ENCODE measurements around the gene KYAT1.
"Not testable (repeated sequence)": the region's sequence is repeated elsewhere in the genome, so short reads cannot be mapped to it uniquely, and the experiment has no call there.

KYAT1 gene

GRCh38 chr9:128854454-128854853, 27.3 kb downstream of the KYAT1 start:
- not testable (repeated sequence) for H3K4me1 ChIP-seq (ENCODE audit: control insufficient read depth, insufficient read depth, low read length, poor library complexity, severe bottlenecking); H3K9me3 ChIP-seq (ENCODE audit: control insufficient read depth, low read length); H3K27ac ChIP-seq (ENCODE audit: low read depth, low read length, severe bottlenecking); H3K4me3 ChIP-seq (ENCODE audit: extremely low read depth, insufficient read depth, low read length, poor library complexity, severe bottlenecking); H3K36me3 ChIP-seq (ENCODE audit: control insufficient read depth, insufficient read depth, low read length)
- WGBS, 2 experiments (ENCODE audit: insufficient coverage in 2 of 2) = 100% methylated on average over 3 of the region's 6 CpGs

GRCh38 chr9:128852646-128853045, 29.1 kb downstream of the KYAT1 start:
- not testable (repeated sequence) for H3K36me3 ChIP-seq (ENCODE audit: control insufficient read depth, insufficient read depth, low read length)
- peaks cover 12% of the 10 kb centered on the region for H3K9me3 ChIP-seq (ENCODE audit: control insufficient read depth, low read length)
- WGBS, 2 experiments (ENCODE audit: insufficient coverage in 2 of 2) = 100% methylated on average over 1 of the region's 2 CpGs; no CpG with 5 or more reads in 1 of the 2 experiments

GRCh38 chr9:128851779-128852600, 29.8 kb downstream of the KYAT1 start:
- H3K9me3 ChIP-seq (ENCODE audit: control insufficient read depth, low read length) = peaks cover 13% of the 10 kb centered on the region
- not testable (repeated sequence) for H3K36me3 ChIP-seq (ENCODE audit: control insufficient read depth, insufficient read depth, low read length); H3K4me3 ChIP-seq (ENCODE audit: extremely low read depth, insufficient read depth, low read length, poor library complexity, severe bottlenecking); H3K27ac ChIP-seq (ENCODE audit: low read depth, low read length, severe bottlenecking); H3K4me1 ChIP-seq (ENCODE audit: control insufficient read depth, insufficient read depth, low read length, poor library complexity, severe bottlenecking)
- 85 to 95% methylated on average over 4 to 5 of the region's 10 CpGs for WGBS, 2 experiments (ENCODE audit: insufficient coverage in 2 of 2)

More at GRCh38 chr9:128852646-128853045, 29.1 kb downstream of the KYAT1 start:
- not testable (repeated sequence) for H3K27ac ChIP-seq (ENCODE audit: low read depth, low read length, severe bottlenecking); H3K4me1 ChIP-seq (ENCODE audit: control insufficient read depth, insufficient read depth, low read length, poor library complexity, severe bottlenecking); H3K4me3 ChIP-seq (ENCODE audit: extremely low read depth, insufficient read depth, low read length, poor library complexity, severe bottlenecking)

GRCh38 chr9:128851024-128851423, 30.7 kb downstream of the KYAT1 start:
- H3K36me3 ChIP-seq (ENCODE audit: control insufficient read depth, insufficient read depth, low read length); H3K4me1 ChIP-seq (ENCODE audit: control insufficient read depth, insufficient read depth, low read length, poor library complexity, severe bottlenecking); H3K27ac ChIP-seq (ENCODE audit: low read depth, low read length, severe bottlenecking); H3K4me3 ChIP-seq (ENCODE audit: extremely low read depth, insufficient read depth, low read length, poor library complexity, severe bottlenecking): not testable (repeated sequence)
- WGBS, 2 experiments (ENCODE audit: insufficient coverage in 2 of 2) = 100% methylated on average over 4 to 8 of the region's 10 CpGs
- H3K9me3 ChIP-seq (ENCODE audit: control insufficient read depth, low read length) = peaks cover 13% of the 10 kb centered on the region

- peaks cover 13% of the 10 kb centered on the region for H3K9me3 ChIP-seq (ENCODE audit: control insufficient read depth, low read length)
- 83 to 100% methylated on average over 1 of the region's 1 CpG for WGBS, 2 experiments (ENCODE audit: insufficient coverage in 2 of 2)
- peaks cover 3% of the 10 kb centered on the region for H3K36me3 ChIP-seq (ENCODE audit: control insufficient read depth, insufficient read depth, low read length)
- H3K4me1 ChIP-seq (ENCODE audit: control insufficient read depth, insufficient read depth, low read length, poor library complexity, severe bottlenecking) = no peaks in the 10 kb centered on the region
- no peak overlapping the region for H3K27ac ChIP-seq (ENCODE audit: low read depth, low read length, severe bottlenecking)
- no peak overlapping the region for H3K4me3 ChIP-seq (ENCODE audit: extremely low read depth, insufficient read depth, low read length, poor library complexity, severe bottlenecking)
These were observed 33.9 kb downstream of the KYAT1 start for GRCh38 chr9:128847803-128848202.

DNA sequence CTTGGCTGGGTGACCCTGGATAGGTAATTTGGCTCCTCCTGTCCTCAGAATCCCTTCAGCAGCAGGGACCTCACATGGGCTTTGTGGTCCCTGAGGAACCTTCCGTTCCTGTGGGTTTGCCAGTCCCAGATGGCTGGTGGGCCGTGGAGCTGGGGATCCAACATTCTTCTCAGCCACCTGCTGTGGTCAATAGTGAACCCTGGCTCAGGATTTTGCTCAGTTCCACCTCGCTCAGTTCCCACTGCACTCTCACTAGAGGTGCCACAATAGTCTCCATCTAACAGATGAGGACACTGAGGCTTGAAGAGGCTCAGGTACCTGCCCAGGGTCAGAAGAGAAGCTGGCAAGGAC, 35.1 kb downstream of the KYAT1 start:
- no peaks in the 10 kb centered on the region for H3K4me1 ChIP-seq (ENCODE audit: control insufficient read depth, insufficient read depth, low read length, poor library complexity, severe bottlenecking)
- no peak overlapping the region for H3K4me3 ChIP-seq (ENCODE audit: extremely low read depth, insufficient read depth, low read length, poor library complexity, severe bottlenecking)
- no peak overlapping the region for H3K27ac ChIP-seq (ENCODE audit: low read depth, low read length, severe bottlenecking)
- H3K9me3 ChIP-seq (ENCODE audit: control insufficient read depth, low read length) = peaks cover 13% of the 10 kb centered on the region
- H3K36me3 ChIP-seq (ENCODE audit: control insufficient read depth, insufficient read depth, low read length) = peaks cover 13% of the 10 kb centered on the region
- WGBS, 2 experiments (ENCODE audit: insufficient coverage in 2 of 2) = 93 to 97% methylated on average over 3 of the region's 3 CpGs

DNA sequence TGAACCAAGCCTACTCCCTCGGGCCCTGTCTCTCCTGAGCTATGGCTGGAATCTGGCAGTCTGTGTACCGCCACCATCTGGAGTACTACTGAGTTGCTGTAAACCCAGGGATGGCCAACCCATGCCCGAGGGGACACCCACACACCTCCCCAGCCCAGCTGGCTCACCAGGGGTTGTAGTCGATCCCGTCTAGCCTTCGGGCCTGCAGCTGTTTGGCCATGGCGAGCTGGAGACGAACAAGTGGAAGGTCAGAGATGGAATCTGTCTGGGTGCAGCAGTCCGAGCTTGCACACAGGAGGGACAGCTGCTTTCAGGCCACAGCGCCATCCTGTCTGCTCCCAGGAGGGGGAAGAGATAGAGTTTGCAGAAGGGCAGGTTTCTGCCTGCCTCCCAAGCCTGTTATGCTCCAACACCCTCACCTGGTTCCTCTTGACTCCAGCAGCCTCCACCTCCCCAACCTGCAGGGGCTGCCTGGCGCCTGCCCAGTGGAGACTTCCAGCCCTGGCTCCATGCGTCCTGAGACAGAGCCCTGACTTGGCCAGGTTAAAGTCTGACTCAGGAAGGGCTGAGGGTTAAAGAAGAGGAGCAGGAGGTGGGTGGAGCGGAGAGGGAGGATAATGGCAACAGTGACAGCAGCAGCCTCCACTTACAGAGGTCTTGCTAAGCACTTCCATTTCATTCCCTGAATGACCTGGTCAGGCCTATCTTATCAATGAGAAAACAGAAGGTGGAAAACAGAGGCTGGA, 36.4 kb downstream of the KYAT1 start:
- Histone ChIP-seq H3K27ac (ENCODE audit: low read depth, low read length, severe bottlenecking) (no peak overlapping the region), H3K36me3 (ENCODE audit: control insufficient read depth, insufficient read depth, low read length) (peaks cover 23% of the 10 kb centered on the region), H3K4me3 (ENCODE audit: extremely low read depth, insufficient read depth, low read length, poor library complexity, severe bottlenecking) (no peak overlapping the region), H3K4me1 (ENCODE audit: control insufficient read depth, insufficient read depth, low read length, poor library complexity, severe bottlenecking) (no peaks in the 10 kb centered on the region), H3K9me3 (ENCODE audit: control insufficient read depth, low read length) (peaks cover 13% of the 10 kb centered on the region)
- WGBS, 2 experiments (ENCODE audit: insufficient coverage in 2 of 2) = 86 to 89% methylated on average over 9 to 12 of the region's 13 CpGs

- not testable (repeated sequence) for H3K4me1 ChIP-seq (ENCODE audit: control insufficient read depth, insufficient read depth, low read length, poor library complexity, severe bottlenecking); H3K4me3 ChIP-seq (ENCODE audit: extremely low read depth, insufficient read depth, low read length, poor library complexity, severe bottlenecking); H3K27ac ChIP-seq (ENCODE audit: low read depth, low read length, severe bottlenecking); H3K9me3 ChIP-seq (ENCODE audit: control insufficient read depth, low read length)
- 86 to 95% methylated on average over 5 to 6 of the region's 7 CpGs for WGBS, 2 experiments (ENCODE audit: insufficient coverage in 2 of 2)
- H3K36me3 ChIP-seq (ENCODE audit: control insufficient read depth, insufficient read depth, low read length) = peaks cover 27% of the 10 kb centered on the region
These were observed 38.6 kb downstream of the KYAT1 start for GRCh38 chr9:128843171-128843570.

- H3K9me3 ChIP-seq (ENCODE audit: control insufficient read depth, low read length) = no peaks in the 10 kb centered on the region
- peaks cover 27% of the 10 kb centered on the region for H3K36me3 ChIP-seq (ENCODE audit: control insufficient read depth, insufficient read depth, low read length)
- WGBS, 2 experiments (ENCODE audit: insufficient coverage in 2 of 2) = 86 to 96% methylated on average over 10 to 11 of the region's 12 CpGs
- H3K4me3 ChIP-seq (ENCODE audit: extremely low read depth, insufficient read depth, low read length, poor library complexity, severe bottlenecking) = no peak overlapping the region
- H3K4me1 ChIP-seq (ENCODE audit: control insufficient read depth, insufficient read depth, low read length, poor library complexity, severe bottlenecking) = no peaks in the 10 kb centered on the region
- H3K27ac ChIP-seq (ENCODE audit: low read depth, low read length, severe bottlenecking) = no peak overlapping the region
These were observed 39.9 kb downstream of the KYAT1 start for GRCh38 chr9:128841694-128842492.

GRCh38 chr9:128840524-128840923, 41.2 kb downstream of the KYAT1 start:
- Histone ChIP-seq H3K4me3 (ENCODE audit: extremely low read depth, insufficient read depth, low read length, poor library complexity, severe bottlenecking) (no peak overlapping the region), H3K36me3 (ENCODE audit: control insufficient read depth, insufficient read depth, low read length) (peaks cover 32% of the 10 kb centered on the region), H3K9me3 (ENCODE audit: control insufficient read depth, low read length) (no peaks in the 10 kb centered on the region), H3K27ac (ENCODE audit: low read depth, low read length, severe bottlenecking) (no peak overlapping the region), H3K4me1 (ENCODE audit: control insufficient read depth, insufficient read depth, low read length, poor library complexity, severe bottlenecking) (no peaks in the 10 kb centered on the region)
- WGBS, 2 experiments (ENCODE audit: insufficient coverage in 2 of 2) = no CpG with 5 or more reads among the region's 1 CpG

All from mesodermal cell (in vitro differentiated cells).